Mesenchymal stem cell (in vitro differentiated cells and primary cell): ENCODE measurements around the gene TIMM44.

Experiments used
- DNase-seq: peaks from one replicate; pipeline ENCODE4 v3.0.0-alpha.2; 2013
- H2AFZ ChIP-seq: one replicate; pipeline ENCODE4 v1.6.1; 2013; ENCODE audit warnings: low read depth, mild to moderate bottlenecking, control low read depth, inconsistent platforms, low read length, moderate library complexity
- H2AK5ac ChIP-seq: 2 replicates; pipeline ENCODE4 v1.6.1; 2013; ENCODE audit warnings: low read length, moderate library complexity, mild to moderate bottlenecking, inconsistent platforms; ENCODE audit not compliant: severe bottlenecking
- H2BK120ac ChIP-seq: one replicate; pipeline ENCODE4 v1.6.1; 2013; ENCODE audit warnings: low read depth, mild to moderate bottlenecking, inconsistent platforms, low read length, moderate library complexity
- H2BK12ac ChIP-seq, 2 experiments: one replicate each; pipeline ENCODE4 v1.6.1; 2013; ENCODE audit warnings: inconsistent platforms in 2 of 2, low read length in 2 of 2, mild to moderate bottlenecking in 2 of 2, moderate library complexity in 2 of 2, control low read depth in 1 of 2
- H2BK15ac ChIP-seq: one replicate; pipeline ENCODE4 v1.6.1; 2013; ENCODE audit warnings: mild to moderate bottlenecking, low read depth, inconsistent platforms; ENCODE audit not compliant: poor library complexity, severe bottlenecking
- H2BK5ac ChIP-seq: 2 replicates; pipeline ENCODE4 v1.6.1; 2013; ENCODE audit warnings: low read depth, mild to moderate bottlenecking, low read length, control low read depth, inconsistent platforms; ENCODE audit not compliant: poor library complexity, severe bottlenecking
- H3K14ac ChIP-seq, 2 experiments: one replicate each; pipeline ENCODE4 v1.6.1; 2013; ENCODE audit warnings: inconsistent platforms in 2 of 2, low read length in 2 of 2, control low read depth in 1 of 2, mild to moderate bottlenecking in 1 of 2, moderate library complexity in 1 of 2
- H3K18ac ChIP-seq, 2 experiments: one replicate each; pipeline ENCODE4 v1.6.1; 2013; ENCODE audit warnings: inconsistent platforms in 2 of 2, low read length in 2 of 2, control low read depth in 1 of 2, low read depth in 1 of 2, mild to moderate bottlenecking in 1 of 2
- H3K23ac ChIP-seq, 2 experiments: one replicate each; pipeline ENCODE4 v1.6.1; 2013; ENCODE audit warnings: inconsistent platforms in 2 of 2, low read length in 2 of 2, mild to moderate bottlenecking in 2 of 2, moderate library complexity in 2 of 2, control low read depth in 1 of 2
- H3K27ac ChIP-seq: 2 replicates; pipeline ENCODE4 v1.5.1; 2013; ENCODE audit warnings: mild to moderate bottlenecking, moderate library complexity, low read length, control low read depth, inconsistent platforms; ENCODE audit not compliant: poor library complexity, severe bottlenecking
- H3K27me3 ChIP-seq, 2 experiments: 2 replicates each; pipeline versions ENCODE4 v1.6.1 to v1.7.0; 2013; ENCODE audit warnings: low read length in 2 of 2, mild to moderate bottlenecking in 2 of 2, moderate library complexity in 2 of 2, control low read depth in 1 of 2, inconsistent platforms in 1 of 2; ENCODE audit not compliant: control insufficient read depth in 1 of 2, insufficient read depth in 1 of 2
- H3K36me3 ChIP-seq, 2 experiments: 2 replicates each; pipeline versions ENCODE4 v1.6.1 to v1.7.0; 2013; ENCODE audit warnings: low read length in 2 of 2, control low read depth in 1 of 2, inconsistent platforms in 1 of 2, low read depth in 1 of 2, mild to moderate bottlenecking in 1 of 2; ENCODE audit not compliant: insufficient read depth in 2 of 2, control insufficient read depth in 1 of 2
- H3K4ac ChIP-seq, 2 experiments: one replicate each; pipeline ENCODE4 v1.6.1; 2013; ENCODE audit warnings: inconsistent platforms in 2 of 2, low read length in 2 of 2, mild to moderate bottlenecking in 2 of 2, moderate library complexity in 2 of 2, control low read depth in 1 of 2, low read depth in 1 of 2
- H3K4me1 ChIP-seq: 2 replicates; pipeline ENCODE4 v1.6.1; 2013; ENCODE audit warnings: low read depth, low read length, control low read depth; ENCODE audit not compliant: control insufficient read depth, insufficient read depth
- H3K4me2 ChIP-seq: 2 replicates; pipeline ENCODE4 v1.6.1; 2013; ENCODE audit warnings: low read length, mild to moderate bottlenecking, inconsistent platforms; ENCODE audit not compliant: poor library complexity, severe bottlenecking
- H3K4me3 ChIP-seq, 2 experiments: 2 replicates each; pipeline versions ENCODE4 v1.5.1 to v1.7.0; 2013; ENCODE audit warnings: low read length in 2 of 2, mild to moderate bottlenecking in 2 of 2, control low read depth in 1 of 2, low read depth in 1 of 2; ENCODE audit not compliant: insufficient read depth in 1 of 2
- H3K79me1 ChIP-seq: replicated peaks from 2 replicates; pipeline ENCODE4 v1.6.1; 2013; ENCODE audit warnings: mild to moderate bottlenecking, control low read depth, low read length, inconsistent platforms; ENCODE audit not compliant: poor library complexity, severe bottlenecking
- H3K9ac ChIP-seq: 2 replicates; pipeline ENCODE4 v1.7.0; 2013; ENCODE audit warnings: mild to moderate bottlenecking, low read length, moderate library complexity
- H3K9me3 ChIP-seq: 2 replicates; pipeline ENCODE4 v1.7.0; 2013; ENCODE audit warnings: mild to moderate bottlenecking, low read length; ENCODE audit not compliant: control insufficient read depth
- H4K8ac ChIP-seq: one replicate; pipeline ENCODE4 v1.6.1; 2013; ENCODE audit warnings: inconsistent platforms, mild to moderate bottlenecking, low read length, moderate library complexity
- H4K91ac ChIP-seq: one replicate; pipeline ENCODE4 v1.6.1; 2013; ENCODE audit warnings: mild to moderate bottlenecking, low read length, inconsistent platforms
- WGBS: methylation state at CpG from one replicate; pipeline ENCODE4 v1.1.7; 2013; ENCODE audit warnings: mixed read lengths; 5-methylcytosine and 5-hydroxymethylcytosine counted together

The TIMM44 gene

DNA sequence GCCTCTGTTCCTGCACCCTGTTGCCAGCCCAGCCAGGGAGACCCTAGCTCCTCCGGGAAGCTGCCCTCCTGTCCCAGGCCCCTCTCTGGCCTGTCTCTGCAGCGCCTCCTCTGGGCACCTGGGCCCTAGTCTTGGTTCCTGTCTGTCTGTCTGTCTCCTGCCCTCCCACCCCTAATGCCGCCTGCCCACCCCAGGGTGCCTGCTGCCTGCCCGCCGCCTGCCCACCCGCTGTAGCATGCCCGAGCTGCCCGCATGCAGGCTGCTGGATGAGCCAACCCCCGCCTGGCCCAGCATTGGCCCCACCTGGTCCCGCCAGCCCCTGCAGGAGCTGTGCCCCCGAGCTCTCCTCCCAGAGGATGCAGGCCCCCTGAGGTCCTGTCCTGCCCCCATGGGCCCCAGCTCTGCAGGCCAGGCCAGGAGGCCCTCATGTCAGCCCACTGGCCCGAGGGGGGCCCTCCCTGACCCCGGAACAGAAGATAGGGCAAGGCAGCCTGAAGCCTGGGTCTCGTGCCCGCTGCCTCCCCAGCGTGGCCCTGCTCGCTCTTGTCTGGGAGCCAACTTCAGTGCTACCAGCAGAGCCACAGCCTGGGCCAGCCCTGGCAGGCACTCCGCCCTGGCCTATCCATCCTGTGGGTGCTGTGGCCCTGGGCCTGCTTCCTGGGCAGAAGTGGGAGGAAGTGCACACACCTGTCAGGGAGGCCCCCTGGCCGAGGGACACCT lies 34.6 kb downstream of the TIMM44 start:
- Histone ChIP-seq H2BK12ac (no peak overlapping the region), H3K4me1 (peaks cover 34% of the 10 kb centered on the region), H3K18ac (no peak overlapping the region), H3K27ac (no peak overlapping the region), H3K9ac (no peak overlapping the region), H2AK5ac (no peak overlapping the region), H2BK120ac (no peak overlapping the region), H4K91ac (peak overlapping the region; percentile 48), H2BK15ac (no peak overlapping the region), H2BK5ac (no peak overlapping the region), H3K9me3 (no peaks in the 10 kb centered on the region), H3K27me3 (no peaks in the 10 kb centered on the region), H3K14ac (no peak overlapping the region), H3K36me3 (peaks cover 38 to 81% of the 10 kb centered on the region in 2 experiments), H3K4me2 (no peak overlapping the region), H3K79me1 (peaks cover 46% of the 10 kb centered on the region), H3K4me3 (no peak overlapping the region), H3K23ac (no peak overlapping the region), H2AFZ (no peak overlapping the region), H4K8ac (peak overlapping the region; percentile 12), H3K4ac (no peak overlapping the region)
- 94% methylated on average over 19 of the region's 19 CpGs for WGBS
- DNase-seq: no peak

DNA sequence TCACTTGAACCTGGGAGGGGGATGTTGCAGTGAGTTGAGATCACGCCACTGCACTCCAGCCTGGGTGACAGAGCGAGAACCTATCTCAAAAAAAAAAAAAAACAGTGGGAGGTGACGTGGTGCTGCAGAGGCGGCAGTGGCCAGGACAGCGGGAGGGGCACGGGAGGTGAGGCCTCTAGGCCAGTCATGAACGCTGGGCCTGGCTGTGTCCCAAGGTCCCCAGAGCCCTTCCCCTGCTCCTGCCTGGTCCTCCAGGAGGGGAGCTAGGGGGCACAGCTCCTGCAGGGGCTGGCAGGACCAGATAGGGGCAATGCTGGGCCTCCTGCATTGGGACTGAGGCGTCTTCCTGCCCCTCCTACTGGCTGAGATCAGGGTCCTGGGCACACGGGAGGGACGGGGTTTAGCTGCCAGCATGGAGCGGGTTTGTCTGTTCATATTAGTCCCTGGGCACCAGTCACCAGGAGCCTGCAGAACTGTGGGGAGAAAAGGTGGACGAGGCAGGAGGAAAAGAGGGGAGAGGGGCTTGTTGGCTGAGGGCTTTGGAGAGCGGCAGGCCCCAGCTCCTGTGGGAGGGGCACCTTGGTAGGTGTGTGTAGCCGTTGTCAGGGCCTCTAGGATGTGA lies 35.3 kb downstream of the TIMM44 start:
- H4K91ac ChIP-seq: no peak overlapping the region
- WGBS: 88% methylated on average over 14 of the region's 14 CpGs

GRCh38 chr19:7907544-7907943 lies 35.9 kb downstream of the TIMM44 start:
- H4K8ac ChIP-seq: peak overlapping the region; percentile 43
- no peak overlapping the region for H3K18ac ChIP-seq
- H3K27ac ChIP-seq: no peak overlapping the region
- no peak overlapping the region for H2BK5ac ChIP-seq
- H2AK5ac ChIP-seq: no peak overlapping the region
- no peak overlapping the region for H3K4me2 ChIP-seq
- no peak overlapping the region for H3K14ac ChIP-seq
- no peak overlapping the region for H3K4ac ChIP-seq
- no peak overlapping the region for H2BK12ac ChIP-seq
- no peak overlapping the region for H3K9ac ChIP-seq
- H3K4me3 ChIP-seq: peak overlapping the region in 1 of 2 experiments; percentile 15
- H3K27me3 ChIP-seq: no peaks in the 10 kb centered on the region
- H4K91ac ChIP-seq: no peak overlapping the region
- no peak overlapping the region for H2AFZ ChIP-seq
- H2BK120ac ChIP-seq: no peak overlapping the region
- DNase-seq: no peak
- no peaks in the 10 kb centered on the region for H3K9me3 ChIP-seq
- no peak overlapping the region for H2BK15ac ChIP-seq
- peaks cover 51% of the 10 kb centered on the region for H3K79me1 ChIP-seq
- WGBS: 96% methylated on average over 11 of the region's 11 CpGs
- H3K4me1 ChIP-seq: peaks cover 41% of the 10 kb centered on the region
- H3K23ac ChIP-seq: no peak overlapping the region
- peaks cover 32 to 68% of the 10 kb centered on the region in 2 experiments for H3K36me3 ChIP-seq

More for the DNA sequence above, 35.3 kb downstream of the TIMM44 start:
- no peak overlapping the region for H3K9ac ChIP-seq
- no peak overlapping the region for H2BK15ac ChIP-seq
- H3K23ac ChIP-seq: no peak overlapping the region
- no peak overlapping the region for H3K18ac ChIP-seq
- no peak overlapping the region for H3K4me2 ChIP-seq
- no peak overlapping the region for H2BK12ac ChIP-seq
- H2BK5ac ChIP-seq: no peak overlapping the region
- peak overlapping the region; percentile 12 for H4K8ac ChIP-seq
- no peak for DNase-seq
- peaks cover 36 to 75% of the 10 kb centered on the region in 2 experiments for H3K36me3 ChIP-seq
- H2AFZ ChIP-seq: no peak overlapping the region
- H3K4me1 ChIP-seq: peaks cover 34% of the 10 kb centered on the region
- peaks cover 46% of the 10 kb centered on the region for H3K79me1 ChIP-seq
- no peak overlapping the region for H3K27ac ChIP-seq
- no peak overlapping the region for H3K4ac ChIP-seq
- H3K9me3 ChIP-seq: no peaks in the 10 kb centered on the region
- no peak overlapping the region for H2AK5ac ChIP-seq
- H3K14ac ChIP-seq: no peak overlapping the region
- H2BK120ac ChIP-seq: no peak overlapping the region
- no peak overlapping the region for H3K4me3 ChIP-seq
- H3K27me3 ChIP-seq: no peaks in the 10 kb centered on the region

GRCh38 chr19:7907122-7907521 lies 36.3 kb downstream of the TIMM44 start:
- H3K79me1 ChIP-seq: peaks cover 52% of the 10 kb centered on the region
- no peak overlapping the region for H3K9ac ChIP-seq
- H2BK120ac ChIP-seq: no peak overlapping the region
- no peak overlapping the region for H2BK5ac ChIP-seq
- peaks cover 30 to 64% of the 10 kb centered on the region in 2 experiments for H3K36me3 ChIP-seq
- no peak overlapping the region for H2BK15ac ChIP-seq
- peak overlapping the region; percentile 43 for H4K8ac ChIP-seq
- H2AFZ ChIP-seq: no peak overlapping the region
- H3K4me3 ChIP-seq: peak overlapping the region in 1 of 2 experiments; percentile 15
- peaks cover 43% of the 10 kb centered on the region for H3K4me1 ChIP-seq
- no peak overlapping the region for H3K27ac ChIP-seq
- no peak overlapping the region for H4K91ac ChIP-seq
- no peak for DNase-seq
- 98% methylated on average over 18 of the region's 19 CpGs for WGBS
- H3K4ac ChIP-seq: no peak overlapping the region
- no peak overlapping the region for H3K18ac ChIP-seq
- H3K14ac ChIP-seq: no peak overlapping the region
- no peaks in the 10 kb centered on the region for H3K9me3 ChIP-seq
- H3K4me2 ChIP-seq: no peak overlapping the region
- H2AK5ac ChIP-seq: no peak overlapping the region
- no peaks in the 10 kb centered on the region for H3K27me3 ChIP-seq
- H2BK12ac ChIP-seq: no peak overlapping the region
- H3K23ac ChIP-seq: no peak overlapping the region
